HS-5 (cell line): ENCODE measurements around the gene PTPRR.

Source experiments
- DNase-seq: peaks from one replicate; pipeline ENCODE4 v3.0.0-alpha.2; 2012; ENCODE audit warnings: low read depth

Gene PTPRR

GRCh38 chr12:70605976-70606375 is 314.6 kb downstream of the PTPRR start:
- DNase-seq, result peak; percentile 50

DNA sequence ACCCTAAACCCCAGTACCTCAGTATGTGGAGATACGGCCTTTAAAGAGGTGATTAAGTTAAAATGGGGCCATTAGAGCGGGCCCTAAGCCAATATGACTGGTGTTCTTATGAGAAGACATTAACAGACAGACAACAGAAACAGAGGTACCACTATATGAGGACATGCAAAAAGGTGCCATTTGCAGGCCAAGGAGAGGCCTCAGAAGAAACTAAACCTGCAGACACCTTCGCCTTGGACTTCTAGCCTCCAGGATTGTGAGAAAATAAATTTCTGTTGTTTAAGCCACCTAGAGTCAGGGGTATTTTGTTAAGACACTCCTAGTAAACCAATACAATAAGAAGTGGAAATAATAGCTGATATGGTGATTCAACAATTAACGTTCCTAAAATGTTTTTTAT is 315.9 kb downstream of the PTPRR start:
- DNase-seq, result no peak

- peak; percentile 73 for DNase-seq
Observed at GRCh38 chr12:70603044-70603443, 317.5 kb downstream of the PTPRR start.

DNA sequence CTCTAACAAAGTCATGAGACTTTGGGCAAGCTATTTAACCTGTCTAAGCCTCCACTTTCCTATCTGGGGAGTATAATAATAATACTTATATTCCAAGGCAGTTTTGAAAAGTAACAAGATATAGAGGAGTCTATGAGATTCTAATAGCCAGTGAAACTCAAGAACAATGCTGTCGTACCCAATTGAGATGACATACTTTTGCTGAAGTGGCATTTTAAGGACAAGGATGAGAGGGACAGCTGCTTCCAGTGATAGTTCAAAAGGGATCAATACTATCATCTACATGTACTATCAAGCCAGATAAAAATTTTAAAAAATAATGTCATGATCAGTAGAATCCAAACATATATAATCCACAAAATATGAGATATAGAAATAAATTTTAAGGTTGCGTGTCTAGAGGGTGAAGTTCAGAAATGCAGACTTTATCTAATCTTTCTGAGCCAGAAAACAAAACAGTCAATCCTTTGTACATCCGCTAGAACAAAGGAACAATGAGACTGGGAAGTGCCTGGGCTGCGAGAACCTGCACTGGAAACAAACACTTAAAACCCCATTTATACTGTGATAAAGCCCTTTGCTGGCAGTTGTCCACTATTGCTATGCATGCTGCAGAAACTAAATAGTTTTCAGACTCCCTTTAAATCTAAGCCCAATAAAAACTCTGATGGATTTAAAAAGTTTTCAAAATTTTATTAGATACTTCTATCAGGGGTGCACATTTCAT is 321.9 kb downstream of the PTPRR start:
- DNase-seq, result no peak

GRCh38 chr12:70592664-70593063 is 327.9 kb downstream of the PTPRR start:
- no peak for DNase-seq

DNA sequence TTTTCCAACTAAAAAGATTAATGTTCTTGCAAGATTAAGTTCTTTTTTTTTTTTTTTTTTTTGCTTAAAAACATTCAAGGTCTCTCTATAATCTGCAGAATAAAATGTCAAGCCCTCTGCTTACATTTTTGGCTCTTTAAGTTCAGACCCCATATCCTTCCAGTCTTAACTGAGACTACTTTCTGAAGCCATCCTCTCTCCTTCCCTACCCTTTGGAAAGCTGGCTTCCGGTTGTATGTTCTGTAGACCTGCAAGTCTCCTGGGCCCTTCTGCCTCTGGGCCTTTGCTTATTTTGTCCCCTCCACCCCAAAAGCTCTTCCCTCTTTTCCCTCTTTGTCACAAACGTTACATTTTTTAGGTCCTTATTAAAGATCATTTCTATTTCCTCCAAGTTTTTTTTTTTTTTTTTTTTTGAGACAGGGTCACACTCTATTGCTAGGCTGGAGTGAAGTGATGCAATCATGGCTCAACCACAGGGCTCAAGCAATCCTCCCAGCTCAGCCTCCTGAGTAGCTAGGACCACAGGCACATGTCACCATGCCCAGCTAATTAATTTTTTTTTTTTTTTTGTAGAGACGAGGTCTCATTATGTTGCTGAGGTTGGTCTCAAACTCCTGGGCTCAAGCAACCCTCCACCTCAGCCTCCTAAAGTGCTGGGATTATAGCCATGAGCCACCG is 329.9 kb downstream of the PTPRR start:
- DNase-seq, result no peak

- peak; percentile 46 for DNase-seq
Observed at GRCh38 chr12:70590051-70590450, 330.5 kb downstream of the PTPRR start.
